K562 (cell line): ENCODE results near the gene KATNB1. TPM values are rescaled to one million over a fixed set of nuclear protein-coding genes. Genes with fewer than 3 reads are reported as not detected.
A peak's percentile ranks its signal among the peaks of the same experiment; 100 is the strongest.

ENCODE experiments used
- ATAC-seq: fragments of 200-7000 bp; cut with Tn5 transposase; 3 replicates; pipeline ENCODE4 v1.9.1; 2020; ENCODE audit warnings: moderate library complexity
- BruUV-seq: library from RNA; stranded (reverse); fragments of 400-500 nt; replicated peaks from 2 replicates; lab custom pipeline; 2021; lab: Mats Ljungman, UMichigan
- CTCF ChIA-PET: fragments of 300-600 bp; formaldehyde crosslinking; extraction: SDS; loops from one replicate; lab custom pipeline; 2021; ENCODE audit warnings: low intra/inter-chr PET ratio; lab: Yijun Ruan, JAX
- POLR2A ChIA-PET: fragments of 300-600, 350-650 bp; sonication (Branson Sonifier 250); formaldehyde crosslinking; extraction: SDS; loops from one replicate; lab custom pipeline; 2021; ENCODE audit warnings: antibody characterized with exemption, inconsistent platforms; lab: Yijun Ruan, JAX
- DNase-seq, 4 experiments: peaks; one replicate each; pipeline versions ENCODE4 v3.0.0 to v3.0.0-alpha.2; 2011 to 2018; ENCODE audit warnings: low spot score in 3 of 4, mixed read lengths in 3 of 4; ENCODE audit errors: extremely low read depth in 1 of 4
- FAIRE-seq: peaks from 2 replicates; lab custom pipeline; 2011; peaks lifted over from hg19 to GRCh38; lab: Jason Lieb, UNC
- H2AFZ ChIP-seq: 2 replicates; pipeline ENCODE4 v1.6.0; 2011; ENCODE audit warnings: low read depth, low read length, control low read depth, inconsistent platforms
- H3K27ac ChIP-seq: fragments of 200-600 bp; 3 replicates; pipeline ENCODE4 v1.8.0; 2011; ENCODE audit warnings: low read depth, mild to moderate bottlenecking, control low read depth, inconsistent platforms, low read length, moderate library complexity, mixed read lengths; ENCODE audit errors: extremely low read depth
- H3K27me3 ChIP-seq, 2 experiments: fragments of 300-600 bp in 1 of 2; 2 replicates in 1 of 2; 3 replicates in 1 of 2; pipeline versions ENCODE4 v1.6.0 to v1.8.0; 2011; ENCODE audit warnings: inconsistent platforms in 2 of 2, low read length in 2 of 2, mild to moderate bottlenecking in 1 of 2, mixed read lengths in 1 of 2, moderate library complexity in 1 of 2; ENCODE audit not compliant: control insufficient read depth in 2 of 2, insufficient read depth in 2 of 2
- H3K36me3 ChIP-seq: fragments of 300-600 bp; 3 replicates; pipeline ENCODE4 v1.8.0; 2011; ENCODE audit warnings: mild to moderate bottlenecking, low read length, inconsistent platforms; ENCODE audit not compliant: control insufficient read depth, insufficient read depth
- H3K4me1 ChIP-seq, 2 experiments: fragments of 200-600 bp in 1 of 2; replicated peaks in 1 of 2; 2 replicates in 1 of 2; 3 replicates in 1 of 2; pipeline versions ENCODE4 v1.5.1 to v1.8.0; 2011; ENCODE audit warnings: inconsistent platforms in 2 of 2, low read length in 2 of 2, mild to moderate bottlenecking in 1 of 2, mixed read lengths in 1 of 2, moderate library complexity in 1 of 2; ENCODE audit not compliant: control insufficient read depth in 2 of 2, insufficient read depth in 2 of 2
- H3K4me2 ChIP-seq: 2 replicates; pipeline ENCODE4 v1.6.1; 2011; ENCODE audit warnings: low read length, control low read depth, inconsistent platforms, mixed read lengths; ENCODE audit not compliant: insufficient read depth
- H3K4me3 ChIP-seq: fragments of 200-600 bp; sonication (generic), shearing (Covaris generic); 2 replicates; pipeline ENCODE4 v1.5.1; 2016; ENCODE audit warnings: control low read depth, inconsistent platforms
- H3K79me2 ChIP-seq: fragments of 200-600 bp; 3 replicates; pipeline ENCODE4 v1.8.0; 2011; ENCODE audit warnings: low read length, inconsistent platforms; ENCODE audit not compliant: control insufficient read depth, insufficient read depth
- H3K9ac ChIP-seq, 2 experiments: 2 replicates each; pipeline versions ENCODE4 v1.6.0 to v1.6.1; 2011; ENCODE audit warnings: low read depth in 2 of 2, low read length in 2 of 2, control low read depth in 1 of 2, inconsistent platforms in 1 of 2, mild to moderate bottlenecking in 1 of 2, mixed read lengths in 1 of 2; ENCODE audit not compliant: insufficient read depth in 1 of 2
- H3K9me1 ChIP-seq: one replicate; pipeline ENCODE4 v1.6.0; 2011; ENCODE audit warnings: inconsistent platforms, mild to moderate bottlenecking, low read length, moderate library complexity; ENCODE audit not compliant: control insufficient read depth, insufficient read depth
- H3K9me3 ChIP-seq: replicated peaks from 2 replicates; pipeline ENCODE4 v1.5.1; 2011; ENCODE audit warnings: low read depth, low read length, inconsistent platforms; ENCODE audit not compliant: control insufficient read depth, insufficient read depth
- H4K20me1 ChIP-seq: replicated peaks from 2 replicates; pipeline ENCODE4 v1.6.1; 2011; ENCODE audit warnings: low read length, inconsistent platforms, mixed read lengths; ENCODE audit not compliant: control insufficient read depth, insufficient read depth
- NFE2L1 ChIP-seq: fragments of 450-650 bp; IDR thresholded peaks from 2 replicates; pipeline ENCODE4 v1.6.1; 2016; ENCODE audit warnings: missing genetic modification characterization, low read depth, mild to moderate bottlenecking, missing compliant biosample characterization, moderate library complexity, borderline replicate concordance
- POLR2G ChIP-seq: fragments of 200-400 bp; formaldehyde crosslinking; IDR thresholded peaks from 2 replicates; pipeline ENCODE4 v1.6.1; 2017; ENCODE audit warnings: low read depth, mild to moderate bottlenecking, antibody characterized with exemption, low read length, moderate library complexity
- RBFOX2 ChIP-seq: fragments of 200-400 bp; formaldehyde crosslinking; IDR thresholded peaks from 2 replicates; pipeline ENCODE4 v1.6.1; 2017; ENCODE audit warnings: low read depth, mild to moderate bottlenecking, low read length, moderate library complexity
- ZNF584 ChIP-seq: fragments of 200-800 bp; sonication (Bioruptor generic); IDR thresholded peaks from 2 replicates; pipeline ENCODE4 v1.6.1; 2016; ENCODE audit warnings: low read depth, mild to moderate bottlenecking, missing genetic modification characterization, missing compliant biosample characterization
- WGBS: fragments of 100-300 bp; shearing (Covaris generic); methylation state at CpG from one replicate; pipeline ENCODE4 v1.1.6; 2016; ENCODE audit warnings: low coverage, mixed read lengths; ENCODE audit not compliant: insufficient coverage; ENCODE audit errors: missing lambda C conversion rate; 5-methylcytosine and 5-hydroxymethylcytosine counted together
- in situ Hi-C: fragments of 300-500 bp; cut with MboI; formaldehyde crosslinking; loops from 4 replicates; pipeline ENCODE4 v1.15.0; 2018; ENCODE audit warnings: inconsistent platforms, mixed read lengths
- intact Hi-C: fragments of 100-400 bp; cut with micrococcal nuclease; formaldehyde crosslinking; loops from 2 replicates; pipeline ENCODE4 v1.14.2; 2022
- polyA plus RNA-seq, 8 experiments: library from polyadenylated mRNA; depleted of rRNA in 4 of 8; stranded (reverse) in 5 of 8; unstranded in 3 of 8; fragments of >200 nt; fragmentation: Nextera tagmentation in 2 of 8; fragmentation: Illumina TruSeq in 1 of 8; extraction: Ambion mirVana in 2 of 8; extraction: Trizol in 1 of 8; gene quantifications; 2 replicates each; pipeline versions ENCODE4 v1.2.1 to v1.2.3, GENCODE V29; 2011 to 2014; ENCODE audit warnings: inconsistent platforms in 1 of 8, missing spikeins in 1 of 8
- total RNA-seq, 7 experiments: library from RNA; depleted of rRNA in 6 of 7; stranded (reverse); fragments of >200 nt in 6 of 7; fragmentation: Illumina TruSeq in 2 of 7; extraction: Trizol in 2 of 7; gene quantifications; 2 replicates each; pipeline versions ENCODE4 v1.2.1 to v1.2.3, GENCODE V29; 2011 to 2021; ENCODE audit warnings: low replicate concordance in 1 of 7

Gene KATNB1
- total and polyA plus RNA-seq, 9 of the 15 experiments (the other 6 are each of a cell fraction or from before 2014, with no cell fraction given) = 1.2 to 52.6 (median 21.9) TPM

DNA sequence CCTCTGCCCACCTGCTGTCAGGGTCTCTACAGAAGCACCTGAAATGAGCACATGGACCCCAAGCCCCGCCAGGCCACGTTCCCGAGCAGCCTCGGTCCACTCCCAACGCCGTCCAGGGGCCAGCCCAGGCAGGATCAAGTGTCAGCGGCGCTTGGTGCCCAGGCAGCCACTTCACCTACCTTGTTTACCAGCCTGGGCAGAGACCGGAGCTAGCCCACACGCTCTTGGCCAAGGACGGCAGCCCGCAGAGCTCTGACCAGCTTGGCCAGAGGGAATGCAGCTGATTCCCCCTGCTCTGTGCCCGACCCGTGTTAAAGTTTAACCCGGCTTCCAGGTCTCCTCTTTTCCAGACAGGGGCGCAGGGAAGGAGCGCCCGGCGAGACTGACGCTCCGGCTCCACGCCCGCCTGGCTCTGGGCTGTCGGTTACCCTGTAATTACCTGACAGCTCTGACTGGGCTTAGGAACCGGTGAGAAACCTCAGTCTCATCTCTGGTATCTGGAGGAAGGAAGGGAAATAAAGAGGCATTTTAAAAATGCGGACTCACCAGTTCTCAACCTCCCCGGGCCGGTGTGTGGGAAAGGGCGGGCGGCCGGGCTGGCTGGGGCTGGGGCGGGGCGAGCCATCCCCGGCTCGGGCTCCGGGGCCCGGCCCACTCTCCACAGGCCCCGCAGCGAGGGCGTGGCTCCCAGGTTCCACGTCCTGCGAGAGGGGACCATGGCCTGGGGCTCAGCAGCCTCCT, 62.1 kb downstream of the KATNB1 start:
- H3K9ac ChIP-seq = peak overlapping the region in 1 of 2 experiments; percentile 70; a peak in 2 of 4 replicates
- no peaks in the 10 kb centered on the region for H3K9me3 ChIP-seq
- ChIA-PET POLR2A (interaction anchor here (0.6 to 4.5 kb wide), 5 partner anchors 11 to 73 kb away, joined by 3 to 20 read pairs (median 3); no protein-coding TSS in a partner anchor), CTCF (no interaction called here)
- no peak overlapping the region for H3K4me3 ChIP-seq
- no peaks in the 10 kb centered on the region for H3K27me3 ChIP-seq
- TF ChIP-seq NFE2L1 (tag) (no peak), POLR2G (peak; percentile 28; the same call in 1 of the 2 replicates), RBFOX2 (peak; percentile 52), ZNF584 (CRISPR knock-in tag) (no peak)
- no peak for FAIRE-seq
- no peaks in the 10 kb centered on the region for H3K9me1 ChIP-seq
- in situ Hi-C loops (no loop called here), intact Hi-C loops (no loop called here)
- H3K79me2 ChIP-seq = peaks cover 47% of the 10 kb centered on the region
- H3K27ac ChIP-seq = no peak overlapping the region
- H4K20me1 ChIP-seq = peaks cover 4% of the 10 kb centered on the region; the same call in 1 of the 2 replicates
- H2AFZ ChIP-seq = no peak overlapping the region
- peak in 1 of 4 experiments; percentile 31 for DNase-seq
- H3K4me2 ChIP-seq = no peak overlapping the region
- 96% methylated on average over 15 of the region's 42 CpGs for WGBS
- H3K4me1 ChIP-seq = peaks cover 35 to 62% of the 10 kb centered on the region in 2 experiments
- ATAC-seq = no peak
- BruUV-seq = no TSS peak
- peaks cover 58% of the 10 kb centered on the region for H3K36me3 ChIP-seq
